Measurements from ENCODE around the gene RECQL5. TPM values are rescaled to one million over a fixed set of nuclear protein-coding genes. Genes with fewer than 3 reads are reported as not detected.

RECQL5 gene
- polyA plus RNA-seq, 1 donor, result 51.9 TPM

DNA sequence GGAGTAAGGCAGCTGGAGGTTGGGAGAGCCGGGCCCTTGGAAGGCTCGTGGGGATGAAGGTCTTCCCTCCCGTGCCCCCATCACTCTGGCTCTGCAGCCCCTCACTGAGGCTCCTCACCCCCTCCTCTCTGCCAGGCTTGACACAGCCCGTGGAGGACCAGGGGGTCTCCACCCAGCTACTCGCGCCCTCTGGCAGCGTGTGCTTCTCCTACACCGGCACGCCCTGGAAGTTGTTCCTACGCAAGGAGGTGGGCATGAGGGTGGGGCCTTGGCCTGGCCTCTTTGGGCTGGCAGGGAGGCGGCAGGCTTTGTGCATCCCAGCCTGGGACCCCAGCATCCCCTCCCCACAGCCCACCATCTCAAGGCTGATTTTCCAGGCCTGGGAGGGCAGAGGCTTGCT, 49.3 kb downstream of the RECQL5 start:
- Histone ChIP-seq H3K36me3 (ENCODE audit: control insufficient read depth, insufficient read depth, low read length) (peaks cover 97% of the 10 kb centered on the region), H3K4me3 (ENCODE audit: low read length) (no peak overlapping the region), H3K4me1 (ENCODE audit: control insufficient read depth, insufficient read depth, low read length) (peaks cover 55% of the 10 kb centered on the region), H3K27ac (ENCODE audit: low read length) (peak overlapping the region; percentile 92), H3K27me3 (ENCODE audit: control insufficient read depth, insufficient read depth, low read length) (no peaks in the 10 kb centered on the region), H3K9me3 (ENCODE audit: control insufficient read depth, low read depth, low read length) (peaks cover 12% of the 10 kb centered on the region)
- WGBS (ENCODE audit: insufficient coverage, low lambda C conversion rate), result no CpG with 5 or more reads among the region's 11 CpGs
- no peak for DNase-seq

DNA sequence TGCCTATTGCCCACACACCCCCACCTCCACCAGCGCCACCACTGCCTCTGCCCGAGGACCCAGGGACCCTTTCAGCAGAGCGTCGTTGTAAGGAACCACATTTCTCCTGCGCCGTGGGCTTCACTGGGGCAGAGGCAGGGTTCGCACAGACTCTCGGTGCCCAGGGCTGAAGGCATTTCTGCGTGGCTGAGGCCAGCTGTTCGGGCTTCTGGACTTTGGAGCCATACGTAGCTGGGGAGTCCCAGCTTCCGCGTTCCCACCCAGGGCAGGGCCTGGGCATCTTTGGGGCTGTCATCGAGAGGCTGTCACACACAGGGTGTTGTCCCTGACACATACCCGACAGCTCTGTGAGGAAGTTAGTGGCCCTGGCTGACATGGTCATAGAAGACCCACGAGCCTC, 49.7 kb downstream of the RECQL5 start:
- Histone ChIP-seq H3K27ac (ENCODE audit: low read length) (peak overlapping the region; percentile 92), H3K36me3 (ENCODE audit: control insufficient read depth, insufficient read depth, low read length) (peaks cover 95% of the 10 kb centered on the region), H3K4me3 (ENCODE audit: low read length) (no peak overlapping the region), H3K27me3 (ENCODE audit: control insufficient read depth, insufficient read depth, low read length) (no peaks in the 10 kb centered on the region), H3K4me1 (ENCODE audit: control insufficient read depth, insufficient read depth, low read length) (peaks cover 58% of the 10 kb centered on the region), H3K9me3 (ENCODE audit: control insufficient read depth, low read depth, low read length) (peaks cover 12% of the 10 kb centered on the region)
- no CpG with 5 or more reads among the region's 16 CpGs for WGBS (ENCODE audit: insufficient coverage, low lambda C conversion rate)
- peak; percentile 95 to 96 for DNase-seq

DNA sequence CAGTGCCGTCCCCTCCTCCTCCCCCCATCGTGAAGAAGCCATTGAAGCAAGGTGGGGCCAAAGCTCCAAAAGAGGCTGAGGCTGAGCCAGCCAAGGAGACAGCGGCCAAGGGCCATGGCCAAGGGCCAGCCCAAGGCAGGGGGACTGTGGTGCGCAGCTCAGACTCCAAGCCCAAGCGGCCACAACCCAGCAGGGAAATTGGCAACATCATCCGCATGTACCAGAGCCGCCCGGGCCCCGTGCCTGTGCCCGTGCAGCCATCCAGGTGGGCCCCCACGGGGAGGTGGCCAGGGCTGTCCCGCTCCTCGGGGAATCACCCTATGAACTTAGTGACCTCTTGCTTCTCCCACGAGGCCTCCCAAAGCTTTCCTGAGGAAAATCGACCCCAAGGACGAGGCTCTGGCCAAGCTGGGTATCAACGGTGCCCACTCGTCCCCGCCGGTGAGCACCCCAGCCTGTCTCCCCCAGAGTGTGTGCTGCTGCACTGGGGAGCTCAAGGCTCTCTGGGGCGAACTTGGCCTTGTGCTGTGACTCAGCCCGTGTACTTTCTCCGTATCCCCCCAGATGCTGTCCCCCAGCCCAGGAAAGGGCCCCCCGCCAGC, 50.3 kb downstream of the RECQL5 start:
- H3K4me3 ChIP-seq (ENCODE audit: low read length), result no peak overlapping the region
- H3K36me3 ChIP-seq (ENCODE audit: control insufficient read depth, insufficient read depth, low read length), result peaks cover 94% of the 10 kb centered on the region
- H3K27ac ChIP-seq (ENCODE audit: low read length), result peak overlapping the region; percentile 92
- no peak for DNase-seq
- H3K4me1 ChIP-seq (ENCODE audit: control insufficient read depth, insufficient read depth, low read length), result peaks cover 64% of the 10 kb centered on the region
- no CpG with 5 or more reads among the region's 24 CpGs for WGBS (ENCODE audit: insufficient coverage, low lambda C conversion rate)
- peaks cover 12% of the 10 kb centered on the region for H3K9me3 ChIP-seq (ENCODE audit: control insufficient read depth, low read depth, low read length)
- no peaks in the 10 kb centered on the region for H3K27me3 ChIP-seq (ENCODE audit: control insufficient read depth, insufficient read depth, low read length)

DNA sequence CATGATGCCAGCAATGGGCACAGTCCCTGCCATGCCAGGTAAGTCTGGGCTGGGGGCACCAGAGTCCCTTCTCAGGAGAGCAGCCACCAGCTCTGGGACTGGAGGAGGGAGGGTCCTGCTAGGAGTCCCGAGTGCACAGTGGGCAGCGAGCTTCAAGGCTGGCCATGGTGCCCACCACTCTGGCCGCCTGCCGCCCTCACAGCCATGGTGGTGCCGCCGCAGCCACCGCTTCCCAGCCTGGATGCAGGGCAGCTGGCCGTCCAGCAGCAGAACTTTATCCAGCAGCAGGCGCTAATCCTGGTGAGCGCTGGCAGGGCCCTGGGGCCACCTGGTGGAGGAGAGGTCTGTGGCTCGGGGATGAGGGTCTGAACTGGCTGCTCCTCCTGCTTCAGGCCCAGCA, 51.7 kb downstream of the RECQL5 start:
- peaks cover 83% of the 10 kb centered on the region for H3K36me3 ChIP-seq (ENCODE audit: control insufficient read depth, insufficient read depth, low read length)
- H3K4me3 ChIP-seq (ENCODE audit: low read length), result no peak overlapping the region
- peak overlapping the region; percentile 23 for H3K27ac ChIP-seq (ENCODE audit: low read length)
- peaks cover 12% of the 10 kb centered on the region for H3K9me3 ChIP-seq (ENCODE audit: control insufficient read depth, low read depth, low read length)
- no peak for DNase-seq
- WGBS (ENCODE audit: insufficient coverage, low lambda C conversion rate), result no CpG with 5 or more reads among the region's 11 CpGs
- H3K27me3 ChIP-seq (ENCODE audit: control insufficient read depth, insufficient read depth, low read length), result no peaks in the 10 kb centered on the region
- H3K4me1 ChIP-seq (ENCODE audit: control insufficient read depth, insufficient read depth, low read length), result peaks cover 75% of the 10 kb centered on the region

DNA sequence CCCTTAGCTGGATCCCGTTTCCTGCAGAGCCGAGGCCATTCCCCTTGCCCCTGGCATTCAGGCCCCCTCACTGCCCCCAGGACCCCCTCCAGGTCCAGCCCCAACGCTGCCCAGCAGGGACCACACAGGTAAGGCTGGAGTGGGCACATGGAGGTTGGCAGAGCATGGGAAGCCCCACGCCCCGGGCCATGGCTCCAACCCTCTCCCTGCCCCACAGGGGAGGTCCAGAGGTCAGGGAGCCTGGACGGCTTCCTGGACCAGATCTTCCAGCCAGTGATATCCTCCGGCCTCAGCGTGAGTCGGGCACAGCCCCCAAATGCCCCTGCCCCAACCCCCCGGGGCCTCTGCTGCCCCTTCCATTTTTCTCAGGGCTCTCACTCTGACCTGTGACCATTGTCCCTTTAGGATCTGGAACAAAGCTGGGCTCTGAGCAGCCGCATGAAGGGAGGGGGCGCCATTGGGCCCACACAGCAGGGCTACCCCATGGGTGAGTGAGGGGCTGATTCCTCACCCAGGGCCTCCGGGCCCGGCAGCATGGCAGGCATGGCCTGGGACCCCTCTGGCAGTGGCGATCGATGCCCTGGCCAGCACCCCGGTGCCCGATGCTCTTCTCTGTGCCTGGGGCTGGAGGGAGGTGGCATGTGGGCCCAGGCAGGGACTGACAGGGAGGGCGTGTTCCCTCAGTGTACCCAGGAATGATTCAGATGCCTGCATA, 52.2 kb downstream of the RECQL5 start:
- WGBS (ENCODE audit: insufficient coverage, low lambda C conversion rate), result no CpG with 5 or more reads among the region's 19 CpGs
- DNase-seq, result no peak
- no peaks in the 10 kb centered on the region for H3K27me3 ChIP-seq (ENCODE audit: control insufficient read depth, insufficient read depth, low read length)
- peaks cover 12% of the 10 kb centered on the region for H3K9me3 ChIP-seq (ENCODE audit: control insufficient read depth, low read depth, low read length)
- peaks cover 77% of the 10 kb centered on the region for H3K36me3 ChIP-seq (ENCODE audit: control insufficient read depth, insufficient read depth, low read length)
- peak overlapping the region; percentile 23 for H3K27ac ChIP-seq (ENCODE audit: low read length)
- H3K4me3 ChIP-seq (ENCODE audit: low read length), result no peak overlapping the region
- peaks cover 81% of the 10 kb centered on the region for H3K4me1 ChIP-seq (ENCODE audit: control insufficient read depth, insufficient read depth, low read length)

DNA sequence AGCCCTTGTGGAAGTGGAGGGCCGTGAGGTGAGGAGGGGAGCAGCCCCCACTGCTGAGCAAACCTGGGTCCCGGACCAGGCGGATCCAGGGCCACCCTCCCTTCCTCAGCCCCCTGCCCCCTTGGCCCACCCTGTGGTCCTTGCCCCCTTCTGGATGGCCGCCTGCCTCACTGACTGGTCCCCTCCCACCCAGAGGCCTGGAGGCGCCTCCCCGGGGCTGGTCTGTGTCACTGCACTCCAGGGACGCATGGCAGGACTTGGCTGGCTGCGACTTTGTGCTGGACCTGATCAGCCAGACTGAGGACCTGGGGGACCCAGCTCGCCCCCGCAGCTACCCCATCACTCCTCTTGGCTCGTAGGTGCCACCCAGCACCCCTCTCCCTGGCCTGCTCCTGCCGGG, 52.9 kb downstream of the RECQL5 start:
- WGBS (ENCODE audit: insufficient coverage, low lambda C conversion rate), result no CpG with 5 or more reads among the region's 12 CpGs
- Histone ChIP-seq H3K27ac (ENCODE audit: low read length) (peak overlapping the region; percentile 23), H3K36me3 (ENCODE audit: control insufficient read depth, insufficient read depth, low read length) (peaks cover 70% of the 10 kb centered on the region)

DNA sequence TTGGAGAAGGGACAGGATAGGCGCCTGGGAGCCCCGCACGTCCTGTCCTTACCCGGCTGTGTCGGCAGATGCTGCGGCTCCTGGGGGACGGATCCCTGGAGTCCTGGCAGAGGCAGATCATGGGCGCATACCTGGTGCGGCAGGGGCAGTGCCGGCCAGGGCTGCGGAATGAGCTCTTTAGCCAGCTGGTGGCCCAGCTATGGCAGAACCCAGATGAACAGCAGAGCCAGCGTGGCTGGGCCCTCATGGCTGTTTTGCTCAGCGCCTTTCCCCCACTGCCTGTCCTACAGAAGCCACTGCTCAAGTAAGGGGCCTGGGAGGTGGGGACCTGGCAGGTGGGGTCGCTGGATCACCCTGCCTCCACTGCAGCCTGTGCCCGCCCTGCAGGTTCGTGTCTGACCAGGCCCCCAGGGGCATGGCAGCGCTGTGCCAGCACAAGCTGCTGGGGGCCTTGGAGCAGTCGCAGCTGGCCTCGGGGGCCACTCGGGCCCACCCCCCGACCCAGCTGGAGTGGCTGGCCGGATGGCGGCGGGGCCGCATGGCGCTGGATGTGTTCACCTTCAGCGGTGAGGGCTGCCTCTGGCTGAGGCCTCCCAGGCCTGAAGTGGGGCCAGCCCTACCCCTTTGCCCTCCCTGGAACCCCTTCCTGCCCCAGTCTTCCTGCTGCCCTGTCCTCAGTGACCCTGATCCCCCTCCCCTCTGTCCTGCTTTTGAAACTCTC, 53.9 kb downstream of the RECQL5 start:
- DNase-seq, result no peak
- Histone ChIP-seq H3K4me1 (ENCODE audit: control insufficient read depth, insufficient read depth, low read length) (peaks cover 86% of the 10 kb centered on the region), H3K27ac (ENCODE audit: low read length) (peak overlapping the region; percentile 24), H3K4me3 (ENCODE audit: low read length) (peak overlapping the region; percentile 27), H3K36me3 (ENCODE audit: control insufficient read depth, insufficient read depth, low read length) (peaks cover 61% of the 10 kb centered on the region), H3K27me3 (ENCODE audit: control insufficient read depth, insufficient read depth, low read length) (no peaks in the 10 kb centered on the region), H3K9me3 (ENCODE audit: control insufficient read depth, low read depth, low read length) (peaks cover 10% of the 10 kb centered on the region)
- WGBS (ENCODE audit: insufficient coverage, low lambda C conversion rate), result no CpG with 5 or more reads among the region's 27 CpGs

More for the DNA sequence above, 52.9 kb downstream of the RECQL5 start:
- Histone ChIP-seq H3K27me3 (ENCODE audit: control insufficient read depth, insufficient read depth, low read length) (no peaks in the 10 kb centered on the region), H3K4me1 (ENCODE audit: control insufficient read depth, insufficient read depth, low read length) (peaks cover 81% of the 10 kb centered on the region), H3K4me3 (ENCODE audit: low read length) (peak overlapping the region; percentile 27), H3K9me3 (ENCODE audit: control insufficient read depth, low read depth, low read length) (peaks cover 12% of the 10 kb centered on the region)
- no peak for DNase-seq

DNA sequence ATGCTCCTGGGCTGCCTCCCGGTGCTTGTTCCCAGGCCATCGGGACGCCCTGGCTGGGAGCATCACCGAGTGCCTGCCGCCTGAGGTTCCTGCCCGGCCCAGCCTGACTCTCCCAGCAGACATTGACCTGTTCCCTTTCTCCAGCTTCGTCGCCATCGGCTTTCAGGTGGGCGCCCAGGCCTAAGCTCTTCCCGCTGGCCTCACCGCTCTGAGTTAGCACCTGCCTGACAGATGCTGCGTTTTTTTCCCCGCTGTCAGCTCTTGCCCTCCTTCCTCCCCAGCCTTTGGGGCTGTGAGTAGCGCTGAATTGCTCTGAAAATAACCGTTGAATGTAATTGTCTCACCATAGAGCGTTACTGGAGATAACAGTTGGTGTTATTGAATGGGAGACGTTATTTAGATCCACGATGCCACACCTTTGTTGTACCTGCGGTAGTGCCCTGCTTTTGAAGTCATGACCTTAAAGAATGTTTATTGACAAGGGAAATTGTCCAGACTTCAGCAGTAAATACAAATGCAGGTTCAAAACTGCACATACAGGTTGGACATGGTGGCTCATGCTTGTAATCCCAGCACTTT, 55.0 kb downstream of the RECQL5 start:
- Histone ChIP-seq H3K27me3 (ENCODE audit: control insufficient read depth, insufficient read depth, low read length) (no peaks in the 10 kb centered on the region), H3K4me3 (ENCODE audit: low read length) (peak overlapping the region; percentile 70), H3K4me1 (ENCODE audit: control insufficient read depth, insufficient read depth, low read length) (peaks cover 84% of the 10 kb centered on the region), H3K36me3 (ENCODE audit: control insufficient read depth, insufficient read depth, low read length) (peaks cover 52% of the 10 kb centered on the region), H3K9me3 (ENCODE audit: control insufficient read depth, low read depth, low read length) (peaks cover 10% of the 10 kb centered on the region), H3K27ac (ENCODE audit: low read length) (peak overlapping the region; percentile 95)
- 10% methylated on average over 3 of the region's 20 CpGs for WGBS (ENCODE audit: insufficient coverage, low lambda C conversion rate)
- DNase-seq, result peak in 1 of 2 donors; percentile 71

DNA sequence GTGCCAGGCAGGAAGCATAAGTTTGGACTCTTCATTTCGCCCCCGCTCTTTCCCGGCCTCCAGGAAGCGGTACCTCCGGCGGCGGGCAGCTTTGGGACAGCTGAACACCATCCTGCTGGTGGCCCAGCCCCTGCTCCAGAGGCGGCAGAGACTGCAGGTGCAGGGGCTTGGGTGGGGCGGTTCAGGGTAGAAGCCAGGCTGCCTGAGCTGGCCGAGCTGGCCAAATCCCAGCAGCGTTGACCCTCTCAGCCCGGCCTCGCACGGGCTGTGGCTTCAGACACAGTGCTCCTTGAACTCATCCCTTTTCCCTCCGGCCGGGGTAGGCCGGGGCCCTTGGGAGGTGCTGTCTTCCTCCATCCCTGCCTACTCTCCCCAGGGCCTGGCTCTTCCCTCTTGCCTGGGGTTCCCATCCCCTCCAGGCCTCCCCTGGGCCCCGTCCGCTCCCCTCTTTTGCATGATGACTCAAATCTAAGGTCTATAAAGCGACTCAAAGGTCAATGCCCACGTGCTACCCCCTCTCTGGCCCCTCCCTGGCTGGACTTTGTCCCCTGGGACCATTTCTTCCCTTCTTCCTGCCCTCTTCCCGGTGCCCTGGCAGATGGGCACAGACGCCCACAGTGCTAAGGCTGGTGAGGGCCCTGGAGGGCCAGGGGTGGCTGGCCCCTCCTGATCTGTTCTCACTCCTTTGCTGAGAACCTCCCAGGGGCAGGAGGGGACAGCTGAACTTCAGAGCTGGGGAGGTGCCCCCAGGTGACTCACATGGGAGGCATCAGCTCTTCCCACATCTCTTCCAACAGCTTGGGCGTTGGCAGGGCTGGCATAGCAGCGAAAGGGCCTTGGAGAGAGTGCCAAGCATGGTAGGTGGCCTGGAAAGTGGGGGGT, 56.6 kb downstream of the RECQL5 start:
- no CpG with 5 or more reads among the region's 25 CpGs for WGBS (ENCODE audit: insufficient coverage, low lambda C conversion rate)
- H3K4me3 ChIP-seq (ENCODE audit: low read length), result peak overlapping the region; percentile 70
- H3K4me1 ChIP-seq (ENCODE audit: control insufficient read depth, insufficient read depth, low read length), result peaks cover 72% of the 10 kb centered on the region
- H3K27me3 ChIP-seq (ENCODE audit: control insufficient read depth, insufficient read depth, low read length), result no peaks in the 10 kb centered on the region
- peaks cover 36% of the 10 kb centered on the region for H3K36me3 ChIP-seq (ENCODE audit: control insufficient read depth, insufficient read depth, low read length)
- peaks cover 10% of the 10 kb centered on the region for H3K9me3 ChIP-seq (ENCODE audit: control insufficient read depth, low read depth, low read length)
- H3K27ac ChIP-seq (ENCODE audit: low read length), result peak overlapping the region; percentile 95
- DNase-seq, result peak; percentile 95 to 99
